Pancreas (tissue), 10 donors: ENCODE measurements around the gene MAPKAP1. TPM values are rescaled to one million over a fixed set of nuclear protein-coding genes. Genes with fewer than 3 reads are reported as not detected.

Experiments
- ATAC-seq, 4 donors: fragments of 200-7000 bp; cut with Tn5 transposase; one replicate each; pipeline versions ENCODE4 v1.8.0 to v1.9.1; 2020; ENCODE audit warnings: mild to moderate bottlenecking in 4 of 4, moderate library complexity in 4 of 4
- DNase-seq, 6 donors: peaks; one replicate each; pipeline ENCODE4 v3.0.0-alpha.2; 2020
- FAIRE-seq: peaks from 2 replicates; lab custom pipeline; 2012; peaks lifted over from hg19 to GRCh38; lab: Jason Lieb, UNC
- H3K27ac ChIP-seq, 4 donors: fragments of 200-600 bp; sonication (generic); 1 replicate in 3 of 4; 2 replicates in 1 of 4; pipeline versions ENCODE4 v1.5.0 to v1.8.0; 2020
- H3K27me3 ChIP-seq, 4 donors: fragments of 200-600 bp; one replicate each; pipeline ENCODE4 v1.8.0; 2021
- H3K36me3 ChIP-seq, 3 donors: fragments of 200-600 bp; sonication (generic) in 1 of 3; one replicate each; pipeline versions ENCODE4 v1.5.0 to v1.8.0; 2020 to 2021
- H3K4me1 ChIP-seq, 3 donors: fragments of 200-600 bp; one replicate each; pipeline ENCODE4 v1.8.0; 2021
- H3K4me3 ChIP-seq, 4 donors: fragments of 200-600 bp; sonication (generic) in 2 of 4; one replicate each; pipeline versions ENCODE4 v1.5.0 to v1.8.0; 2020 to 2021
- H3K9me3 ChIP-seq, 4 donors: fragments of 200-600 bp; one replicate each; pipeline ENCODE4 v1.8.0; 2021
- CTCF ChIP-seq, 4 donors: fragments of 200-600 bp; sonication (generic) in 3 of 4; IDR thresholded peaks; one replicate each; pipeline versions ENCODE4 v1.5.0 to v1.8.0; 2021; ENCODE audit warnings: antibody characterized with exemption in 4 of 4
- WGBS, 2 donors: extraction: QIAGEN DNeasy Blood & Tissue Kit; methylation state at CpG; one replicate each; pipeline ENCODE4 v1.1.7; 2013; 5-methylcytosine and 5-hydroxymethylcytosine counted together
- intact Hi-C, 3 donors: fragments of 100-400 bp; cut with DNase I; formaldehyde crosslinking; loops; one replicate each; pipeline versions ENCODE4 v1.11.1 to v1.14.2; 2022
- polyA plus RNA-seq, 2 donors: library from polyadenylated mRNA; stranded (reverse); fragments of 200-250 nt; gene quantifications; one replicate each; pipeline ENCODE4 v1.2.3, GENCODE V29; 2013
- total RNA-seq, 6 donors: library from RNA; stranded (reverse); fragmentation: NEBNext Ultra II Directional in 4 of 6; extraction: Animal tissue kit (Norgen Biotek cat#: 25700) in 4 of 6; gene quantifications; one replicate each; pipeline versions ENCODE4 v1.2.1 to v1.2.4, GENCODE V29; 2021 to 2023
- donor health status: healthy with polysubstance abuse.
- donor health status: DM: no; HTN: no; CAD: no; lungs with moderate emphysema.
- donor health status: DM: no; HTN: no; CAD: no.
- donor health status: control.
- donor health status: control.
- donor health status: Bipolar disorder and iron deficiency.
- donor health status: DM: yes; HTN: yes; CAD: no.
- donor health status: DM: no; HTN: no; CAD: no.
- donor health status: DM: no; HTN: no; CAD: no.
- donor health status: DM: yes; HTN: yes; CAD: no.

MAPKAP1 gene
- total and polyA plus RNA-seq, 8 donors, result 18.7 to 42.0 (median 30.4) TPM

- TF ChIP-seq CTCF (IDR thresholded peaks at IDR 0.05), result no peak
- DNase-seq (no peak), FAIRE-seq (no peak), ATAC-seq (no peak)
- no peaks in the 10 kb centered on the region for H3K36me3 ChIP-seq
- WGBS, 2 donors, result 97 to 100% methylated on average over 2 of the region's 2 CpGs
- no peak overlapping the region for H3K27ac ChIP-seq
- no peaks in the 10 kb centered on the region for H3K9me3 ChIP-seq
- H3K4me3 ChIP-seq, result no peak overlapping the region
- H3K27me3 ChIP-seq, result no peaks in the 10 kb centered on the region
- intact Hi-C loops, result no loop called here
- no peaks in the 10 kb centered on the region for H3K4me1 ChIP-seq
These were observed 141.9 kb downstream of the MAPKAP1 start for GRCh38 chr9:125565126-125565525.

GRCh38 chr9:125564631-125565030, 142.4 kb downstream of the MAPKAP1 start:
- no peak for DNase-seq
- Histone ChIP-seq H3K4me1 (no peaks in the 10 kb centered on the region), H3K36me3 (no peaks in the 10 kb centered on the region), H3K27ac (no peak overlapping the region), H3K27me3 (no peaks in the 10 kb centered on the region), H3K4me3 (no peak overlapping the region), H3K9me3 (no peaks in the 10 kb centered on the region)
- TF ChIP-seq CTCF (IDR thresholded peaks at IDR 0.05), result no peak
- FAIRE-seq, result no peak
- intact Hi-C loops, result no loop called here
- WGBS, 2 donors, result 88 to 89% methylated on average over 4 of the region's 4 CpGs
- no peak for ATAC-seq

- no peak for FAIRE-seq
- Histone ChIP-seq H3K36me3 (no peaks in the 10 kb centered on the region), H3K27ac (no peak overlapping the region), H3K4me1 (no peaks in the 10 kb centered on the region), H3K27me3 (no peaks in the 10 kb centered on the region), H3K9me3 (no peaks in the 10 kb centered on the region), H3K4me3 (no peak overlapping the region)
- 37 to 39% methylated on average over 4 of the region's 4 CpGs for WGBS, 2 donors
- ATAC-seq, result no peak
- intact Hi-C loops, result no loop called here
- no peak for TF ChIP-seq CTCF (IDR thresholded peaks at IDR 0.05)
- no peak for DNase-seq
These were observed 145.4 kb downstream of the MAPKAP1 start for GRCh38 chr9:125561509-125562148.

GRCh38 chr9:125559894-125560293, 147.1 kb downstream of the MAPKAP1 start:
- 87 to 89% methylated on average over 2 of the region's 2 CpGs for WGBS, 2 donors
- no peaks in the 10 kb centered on the region for H3K27me3 ChIP-seq
- FAIRE-seq, result no peak
- no peak for ATAC-seq
- H3K4me3 ChIP-seq, result no peak overlapping the region
- no peak for TF ChIP-seq CTCF (IDR thresholded peaks at IDR 0.05)
- no peaks in the 10 kb centered on the region for H3K36me3 ChIP-seq
- no peak for DNase-seq
- no peaks in the 10 kb centered on the region for H3K4me1 ChIP-seq
- H3K27ac ChIP-seq, result no peak overlapping the region
- H3K9me3 ChIP-seq, result no peaks in the 10 kb centered on the region
- intact Hi-C loops, result no loop called here

- 92 to 95% methylated on average over 6 of the region's 6 CpGs for WGBS, 2 donors
- no peak for ATAC-seq
- FAIRE-seq, result no peak
- H3K4me1 ChIP-seq, result no peaks in the 10 kb centered on the region
- no peaks in the 10 kb centered on the region for H3K36me3 ChIP-seq
- no peaks in the 10 kb centered on the region for H3K9me3 ChIP-seq
- no peak overlapping the region for H3K27ac ChIP-seq
- no peak for TF ChIP-seq CTCF (IDR thresholded peaks at IDR 0.05)
- H3K4me3 ChIP-seq, result no peak overlapping the region
- H3K27me3 ChIP-seq, result no peaks in the 10 kb centered on the region
- DNase-seq, result no peak
- intact Hi-C loops, result no loop called here
These were observed 147.8 kb downstream of the MAPKAP1 start for GRCh38 chr9:125559194-125559593.
